IMR-90 (cell line): ENCODE data around the gene AGBL5. TPM values are rescaled to one million over a fixed set of nuclear protein-coding genes. Genes with fewer than 3 reads are reported as not detected.

Experiments used
- ATAC-seq: fragments of 200-7000 bp; cut with Tn5 transposase; 2 replicates; pipeline ENCODE4 v1.9.1; 2020; ENCODE audit warnings: low read depth, mild to moderate bottlenecking, moderate library complexity
- BruUV-seq: library from RNA; stranded (reverse); fragments of 400-500 nt; replicated peaks from 2 replicates; lab custom pipeline; 2021; lab: Mats Ljungman, UMichigan
- CTCF ChIA-PET: fragments of 300-600 bp; formaldehyde crosslinking; extraction: SDS; loops from one replicate; lab custom pipeline; 2021; ENCODE audit warnings: antibody characterized with exemption; lab: Yijun Ruan, JAX
- POLR2A ChIA-PET: fragments of 300-600 bp; sonication (Branson Sonifier 250); formaldehyde crosslinking; loops from one replicate; lab custom pipeline; 2022; ENCODE audit warnings: antibody characterized with exemption; ENCODE audit not compliant: unreplicated experiment; lab: Charles Lee
- DNase-seq: peaks from one replicate; pipeline ENCODE4 v3.0.0; 2013
- H2AFZ ChIP-seq: replicated peaks from 2 replicates; pipeline ENCODE3; 2013; ENCODE audit warnings: low read length, mild to moderate bottlenecking; ENCODE audit not compliant: poor library complexity
- H2AK5ac ChIP-seq: 2 replicates; pipeline ENCODE4 v1.6.1; 2013; ENCODE audit warnings: low read depth, low read length, inconsistent platforms
- H2AK9ac ChIP-seq: replicated peaks from 2 replicates; pipeline ENCODE3; 2013; ENCODE audit warnings: mild to moderate bottlenecking, low read depth, low read length, moderate library complexity; ENCODE audit not compliant: poor library complexity
- H2BK120ac ChIP-seq: 2 replicates; pipeline ENCODE4 v1.6.1; 2013; ENCODE audit warnings: low read depth, low read length, inconsistent platforms
- H2BK15ac ChIP-seq: 3 replicates; pipeline ENCODE4 v1.6.1; 2013; ENCODE audit warnings: low read depth, low read length, inconsistent platforms
- H2BK20ac ChIP-seq: 2 replicates; pipeline ENCODE4 v1.6.1; 2013; ENCODE audit warnings: low read depth, mild to moderate bottlenecking, inconsistent platforms, low read length, moderate library complexity
- H2BK5ac ChIP-seq: 2 replicates; pipeline ENCODE4 v1.6.1; 2013; ENCODE audit warnings: mild to moderate bottlenecking, low read depth, low read length, inconsistent platforms; ENCODE audit not compliant: poor library complexity, severe bottlenecking
- H3K14ac ChIP-seq: replicated peaks from 2 replicates; pipeline ENCODE4 v1.6.1; 2013; ENCODE audit warnings: low read depth, low read length, inconsistent platforms
- H3K18ac ChIP-seq: 2 replicates; pipeline ENCODE4 v1.6.1; 2013; ENCODE audit warnings: low read depth, low read length, control low read depth
- H3K23ac ChIP-seq: 2 replicates; pipeline ENCODE4 v1.6.1; 2013; ENCODE audit warnings: low read depth, low read length, inconsistent platforms
- H3K27ac ChIP-seq: 2 replicates; pipeline ENCODE4 v1.5.1; 2013; ENCODE audit warnings: mild to moderate bottlenecking, control low read depth, low read length; ENCODE audit not compliant: insufficient read depth
- H3K27me3 ChIP-seq: 2 replicates; pipeline ENCODE4 v1.6.1; 2013; ENCODE audit warnings: low read length; ENCODE audit not compliant: control insufficient read depth, insufficient read depth
- H3K36me3 ChIP-seq: 2 replicates; pipeline ENCODE4 v1.6.1; 2013; ENCODE audit warnings: low read length, mixed read lengths; ENCODE audit not compliant: control insufficient read depth, insufficient read depth
- H3K4ac ChIP-seq: 2 replicates; pipeline ENCODE4 v1.6.1; 2013; ENCODE audit warnings: low read depth, low read length, inconsistent platforms
- H3K4me1 ChIP-seq: 2 replicates; pipeline ENCODE4 v1.6.1; 2013; ENCODE audit warnings: low read length, mixed read lengths; ENCODE audit not compliant: control insufficient read depth, insufficient read depth
- H3K4me2 ChIP-seq: 2 replicates; pipeline ENCODE4 v1.6.1; 2013; ENCODE audit warnings: low read depth, mild to moderate bottlenecking, control low read depth, low read length, moderate library complexity
- H3K4me3 ChIP-seq: 2 replicates; pipeline ENCODE4 v1.5.1; 2013; ENCODE audit warnings: low read depth, mild to moderate bottlenecking, control low read depth, low read length, moderate library complexity; ENCODE audit not compliant: insufficient read depth
- H3K56ac ChIP-seq: 2 replicates; pipeline ENCODE4 v1.6.1; 2013; ENCODE audit warnings: low read length, inconsistent platforms; ENCODE audit not compliant: insufficient read depth; ENCODE audit errors: extremely low read depth
- H3K79me1 ChIP-seq, 2 experiments: 2 replicates each; pipeline ENCODE4 v1.6.1; 2013; ENCODE audit warnings: low read length in 2 of 2, inconsistent platforms in 1 of 2, low read depth in 1 of 2
- H3K9ac ChIP-seq: 2 replicates; pipeline ENCODE4 v1.6.1; 2013; ENCODE audit warnings: low read depth, low read length, control low read depth
- H3K9me1 ChIP-seq: 2 replicates; pipeline ENCODE4 v1.6.1; 2013; ENCODE audit warnings: low read length, inconsistent platforms; ENCODE audit not compliant: insufficient read depth
- H3K9me3 ChIP-seq: 2 replicates; pipeline ENCODE4 v1.6.1; 2013; ENCODE audit warnings: low read length; ENCODE audit not compliant: control insufficient read depth, insufficient read depth
- H4K20me1 ChIP-seq: 2 replicates; pipeline ENCODE4 v1.6.1; 2013; ENCODE audit warnings: low read length, inconsistent platforms; ENCODE audit not compliant: insufficient read depth
- H4K5ac ChIP-seq: 2 replicates; pipeline ENCODE4 v1.6.1; 2013; ENCODE audit warnings: mild to moderate bottlenecking, low read depth, low read length, control low read depth
- H4K8ac ChIP-seq, 2 experiments: 2 replicates each; pipeline ENCODE4 v1.6.1; 2013; ENCODE audit warnings: low read depth in 2 of 2, low read length in 2 of 2, control low read depth in 1 of 2, inconsistent platforms in 1 of 2
- H4K91ac ChIP-seq: 2 replicates; pipeline ENCODE4 v1.6.1; 2013; ENCODE audit warnings: low read depth, low read length, inconsistent platforms; ENCODE audit not compliant: insufficient read depth
- CEBPB ChIP-seq: IDR thresholded peaks from 2 replicates; pipeline ENCODE4 v1.6.1; 2012; ENCODE audit warnings: low read depth, low read length, improper control_type of control experiment
- CHD1 ChIP-seq: IDR thresholded peaks from 2 replicates; pipeline ENCODE4 v1.6.1; 2012; ENCODE audit warnings: low read depth, low read length, improper control_type of control experiment
- WGBS, 2 experiments: methylation state at CpG; one replicate each; pipeline versions ENCODE4 v1.1.5 to v1.1.7; 2013; ENCODE audit warnings: missing lambda C conversion rate in 2 of 2; ENCODE audit not compliant: insufficient read length in 1 of 2; ENCODE audit errors: extremely low coverage in 2 of 2; 5-methylcytosine and 5-hydroxymethylcytosine counted together
- dilution Hi-C: fragments of 300-500 bp; cut with HindIII; formaldehyde crosslinking; loops from one replicate; pipeline ENCODE4 v1.14.3; 2018; ENCODE audit warnings: low sequenced_read_pairs; ENCODE audit not compliant: unreplicated experiment
- in situ Hi-C: fragments of 300-500 bp; cut with MboI; formaldehyde crosslinking; loops from 3 replicates; pipeline ENCODE4 v1.14.3; 2019; ENCODE audit warnings: low sequenced_read_pairs, inconsistent platforms, mixed read lengths
- intact Hi-C: fragments of 100-400 bp; cut with micrococcal nuclease; formaldehyde crosslinking; loops from 2 replicates; pipeline ENCODE4 v1.10.0; 2022
- polyA plus RNA-seq, 3 experiments: library from polyadenylated mRNA; depleted of rRNA; stranded (reverse); fragments of >200 nt; gene quantifications; 2 replicates each; pipeline ENCODE4 v1.2.3, GENCODE V29; 2012; ENCODE audit warnings: low replicate concordance in 1 of 3
- total RNA-seq: library from RNA; depleted of rRNA; stranded (reverse); fragments of >200 nt; gene quantifications from 2 replicates; pipeline ENCODE4 v1.2.3, GENCODE V29; 2012
- TF ChIP-seq, protein P1 (sequence below): conservative IDR thresholded peaks from 2 replicates; pipeline ENCODE4 v1.5.1; 2012; ENCODE audit warnings: mild to moderate bottlenecking, low read depth, low read length, improper control_type of control experiment

The AGBL5 gene
- total and polyA plus RNA-seq, 2 of the 4 experiments (the other 2 are of a cell fraction), result 19.0 to 26.2 TPM

DNA sequence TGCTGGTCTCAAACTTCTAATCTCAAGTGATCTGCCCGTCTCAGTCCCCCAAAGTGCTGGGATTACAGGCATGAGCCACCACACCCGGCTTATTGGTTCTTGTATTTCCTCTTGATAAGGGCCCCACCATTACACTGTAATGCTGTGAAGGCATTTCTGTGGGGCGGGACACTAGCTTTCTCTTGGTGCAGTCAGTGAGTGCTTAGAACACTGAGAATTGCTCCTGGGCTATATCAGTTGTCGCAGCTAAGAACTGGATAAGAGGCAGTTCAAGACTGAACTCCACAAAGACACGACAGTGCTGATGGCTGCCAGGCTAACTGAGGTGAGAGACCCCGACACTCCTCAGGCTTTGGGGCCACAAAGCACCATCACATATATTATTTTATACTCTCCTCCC lies 37.2 kb downstream of the AGBL5 start:
- Histone ChIP-seq H3K18ac (no peak overlapping the region), H3K9ac (no peak overlapping the region), H3K4me1 (peaks cover 6% of the 10 kb centered on the region), H2AK5ac (no peak overlapping the region), H3K14ac (no peak overlapping the region), H2BK20ac (no peak overlapping the region), H3K4ac (no peak overlapping the region), H3K79me1 (peaks cover 0 to 14% of the 10 kb centered on the region in 2 experiments; a peak in 1 of 4 replicates), H3K23ac (no peak overlapping the region), H3K27ac (no peak overlapping the region), H4K91ac (no peak overlapping the region), H3K56ac (no peak overlapping the region), H2BK120ac (no peak overlapping the region), H2BK15ac (no peak overlapping the region), H3K27me3 (no peaks in the 10 kb centered on the region), H4K20me1 (no peaks in the 10 kb centered on the region; the same call in 1 of the 2 replicates), H3K9me3 (no peaks in the 10 kb centered on the region), H3K4me2 (no peak overlapping the region), H3K4me3 (no peak overlapping the region), H2AFZ (no peak overlapping the region), H4K8ac (no peak overlapping the region), H4K5ac (no peak overlapping the region), H3K9me1 (no peaks in the 10 kb centered on the region; the same call in 1 of the 2 replicates), H3K36me3 (peaks cover 7% of the 10 kb centered on the region; the same call in 1 of the 2 replicates), H2AK9ac (no peak overlapping the region), H2BK5ac (no peak overlapping the region)
- POLR2A ChIA-PET, result interaction anchor here (0.9 kb wide), 1 partner anchor 130 kb away, joined by 3 read pairs; no protein-coding TSS in a partner anchor
- DNase-seq (no peak), ATAC-seq (no peak)
- in situ Hi-C loops, result no loop called here
- dilution Hi-C loops, result no loop called here
- intact Hi-C loops, result loop anchor here (5.0 kb wide), 1 partner anchor 241 kb away; the partner anchor contains the start of gene DPYSL5
- TF ChIP-seq CHD1 (no peak), CEBPB (no peak)
- TF ChIP-seq, protein P1, sequence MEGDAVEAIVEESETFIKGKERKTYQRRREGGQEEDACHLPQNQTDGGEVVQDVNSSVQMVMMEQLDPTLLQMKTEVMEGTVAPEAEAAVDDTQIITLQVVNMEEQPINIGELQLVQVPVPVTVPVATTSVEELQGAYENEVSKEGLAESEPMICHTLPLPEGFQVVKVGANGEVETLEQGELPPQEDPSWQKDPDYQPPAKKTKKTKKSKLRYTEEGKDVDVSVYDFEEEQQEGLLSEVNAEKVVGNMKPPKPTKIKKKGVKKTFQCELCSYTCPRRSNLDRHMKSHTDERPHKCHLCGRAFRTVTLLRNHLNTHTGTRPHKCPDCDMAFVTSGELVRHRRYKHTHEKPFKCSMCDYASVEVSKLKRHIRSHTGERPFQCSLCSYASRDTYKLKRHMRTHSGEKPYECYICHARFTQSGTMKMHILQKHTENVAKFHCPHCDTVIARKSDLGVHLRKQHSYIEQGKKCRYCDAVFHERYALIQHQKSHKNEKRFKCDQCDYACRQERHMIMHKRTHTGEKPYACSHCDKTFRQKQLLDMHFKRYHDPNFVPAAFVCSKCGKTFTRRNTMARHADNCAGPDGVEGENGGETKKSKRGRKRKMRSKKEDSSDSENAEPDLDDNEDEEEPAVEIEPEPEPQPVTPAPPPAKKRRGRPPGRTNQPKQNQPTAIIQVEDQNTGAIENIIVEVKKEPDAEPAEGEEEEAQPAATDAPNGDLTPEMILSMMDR, result no peak
- BruUV-seq, result no TSS peak
- WGBS, 2 experiments, result 85% methylated on average over 4 of the region's 6 CpGs; no CpG with 5 or more reads in 1 of the 2 experiments
- CTCF ChIA-PET, result no interaction called here
